GM12878 (cell line): ENCODE results near the gene CETP.

Source experiments
- CEBPB ChIP-seq, 2 experiments: fragments of 150-350 bp in 1 of 2; IDR thresholded peaks; 2 replicates each; pipeline ENCODE4 v1.6.1; 2012 to 2014; ENCODE audit warnings: low read depth in 2 of 2, low read length in 2 of 2, borderline replicate concordance in 1 of 2, inconsistent platforms in 1 of 2
- CHD1 ChIP-seq: IDR thresholded peaks from 2 replicates; pipeline ENCODE4 v1.6.1; 2012; ENCODE audit warnings: low read depth, low read length, improper control_type of control experiment
- MXI1 ChIP-seq: fragments of 150-350 bp; IDR thresholded peaks from 2 replicates; pipeline ENCODE4 v1.6.1; 2011; ENCODE audit warnings: low read depth, mild to moderate bottlenecking, inconsistent platforms, low read length, improper control_type of control experiment
- RELA ChIP-seq: fragments of 450-650 bp; IDR thresholded peaks from 2 replicates; pipeline ENCODE4 v1.8.0; 2014; ENCODE audit warnings: borderline replicate concordance; ENCODE audit not compliant: partially characterized antibody
- TCF12 ChIP-seq: IDR thresholded peaks from 2 replicates; pipeline ENCODE4 v1.6.1; 2011; ENCODE audit warnings: low read depth, mild to moderate bottlenecking, low read length
- TF ChIP-seq, protein P1 (sequence below): IDR thresholded peaks from 2 replicates; pipeline ENCODE4 v1.6.1; 2012; ENCODE audit warnings: low read length, inconsistent platforms
- TF ChIP-seq, protein P2 (sequence below): fragments of 450-650 bp; IDR thresholded peaks from 2 replicates; pipeline ENCODE4 v1.6.1; 2016; ENCODE audit warnings: mild to moderate bottlenecking, moderate library complexity, borderline replicate concordance

DNA sequence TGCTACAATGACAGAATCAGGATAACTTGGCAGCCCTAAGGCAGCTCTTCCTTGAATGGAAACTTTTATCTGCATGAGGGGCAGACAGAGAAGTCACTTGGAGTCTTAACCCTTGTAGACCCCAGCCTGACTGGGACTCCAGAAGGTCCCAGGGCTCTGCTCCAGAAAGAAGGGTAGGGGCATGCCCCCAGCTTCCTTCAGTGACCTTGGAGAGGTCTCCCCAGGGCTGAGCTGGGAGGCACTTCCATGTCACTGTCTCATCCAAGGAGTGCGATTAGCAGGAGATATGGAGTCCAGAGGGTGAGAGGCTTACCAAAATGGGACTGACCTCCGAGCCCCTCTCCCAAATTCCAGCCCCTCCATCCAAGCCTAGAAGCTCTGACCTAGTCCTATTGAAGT, 24.2 kb downstream of the CETP start:
- TF ChIP-seq RELA (no peak), TCF12 (no peak), MXI1 (no peak), CHD1 (no peak), CEBPB (IDR thresholded peaks at IDR 0.05; ENCODE audit: borderline replicate concordance in 1 of 2, low read depth in 2 of 2, low read length in 2 of 2) (no peak)
- TF ChIP-seq, protein P1, sequence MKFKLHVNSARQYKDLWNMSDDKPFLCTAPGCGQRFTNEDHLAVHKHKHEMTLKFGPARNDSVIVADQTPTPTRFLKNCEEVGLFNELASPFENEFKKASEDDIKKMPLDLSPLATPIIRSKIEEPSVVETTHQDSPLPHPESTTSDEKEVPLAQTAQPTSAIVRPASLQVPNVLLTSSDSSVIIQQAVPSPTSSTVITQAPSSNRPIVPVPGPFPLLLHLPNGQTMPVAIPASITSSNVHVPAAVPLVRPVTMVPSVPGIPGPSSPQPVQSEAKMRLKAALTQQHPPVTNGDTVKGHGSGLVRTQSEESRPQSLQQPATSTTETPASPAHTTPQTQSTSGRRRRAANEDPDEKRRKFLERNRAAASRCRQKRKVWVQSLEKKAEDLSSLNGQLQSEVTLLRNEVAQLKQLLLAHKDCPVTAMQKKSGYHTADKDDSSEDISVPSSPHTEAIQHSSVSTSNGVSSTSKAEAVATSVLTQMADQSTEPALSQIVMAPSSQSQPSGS, result no peak
- TF ChIP-seq, protein P2, sequence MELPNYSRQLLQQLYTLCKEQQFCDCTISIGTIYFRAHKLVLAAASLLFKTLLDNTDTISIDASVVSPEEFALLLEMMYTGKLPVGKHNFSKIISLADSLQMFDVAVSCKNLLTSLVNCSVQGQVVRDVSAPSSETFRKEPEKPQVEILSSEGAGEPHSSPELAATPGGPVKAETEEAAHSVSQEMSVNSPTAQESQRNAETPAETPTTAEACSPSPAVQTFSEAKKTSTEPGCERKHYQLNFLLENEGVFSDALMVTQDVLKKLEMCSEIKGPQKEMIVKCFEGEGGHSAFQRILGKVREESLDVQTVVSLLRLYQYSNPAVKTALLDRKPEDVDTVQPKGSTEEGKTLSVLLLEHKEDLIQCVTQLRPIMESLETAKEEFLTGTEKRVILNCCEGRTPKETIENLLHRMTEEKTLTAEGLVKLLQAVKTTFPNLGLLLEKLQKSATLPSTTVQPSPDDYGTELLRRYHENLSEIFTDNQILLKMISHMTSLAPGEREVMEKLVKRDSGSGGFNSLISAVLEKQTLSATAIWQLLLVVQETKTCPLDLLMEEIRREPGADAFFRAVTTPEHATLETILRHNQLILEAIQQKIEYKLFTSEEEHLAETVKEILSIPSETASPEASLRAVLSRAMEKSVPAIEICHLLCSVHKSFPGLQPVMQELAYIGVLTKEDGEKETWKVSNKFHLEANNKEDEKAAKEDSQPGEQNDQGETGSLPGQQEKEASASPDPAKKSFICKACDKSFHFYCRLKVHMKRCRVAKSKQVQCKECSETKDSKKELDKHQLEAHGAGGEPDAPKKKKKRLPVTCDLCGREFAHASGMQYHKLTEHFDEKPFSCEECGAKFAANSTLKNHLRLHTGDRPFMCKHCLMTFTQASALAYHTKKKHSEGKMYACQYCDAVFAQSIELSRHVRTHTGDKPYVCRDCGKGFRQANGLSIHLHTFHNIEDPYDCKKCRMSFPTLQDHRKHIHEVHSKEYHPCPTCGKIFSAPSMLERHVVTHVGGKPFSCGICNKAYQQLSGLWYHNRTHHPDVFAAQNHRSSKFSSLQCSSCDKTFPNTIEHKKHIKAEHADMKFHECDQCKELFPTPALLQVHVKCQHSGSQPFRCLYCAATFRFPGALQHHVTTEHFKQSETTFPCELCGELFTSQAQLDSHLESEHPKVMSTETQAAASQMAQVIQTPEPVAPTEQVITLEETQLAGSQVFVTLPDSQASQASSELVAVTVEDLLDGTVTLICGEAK, result no peak
